Loucy (cell line): Measurements from ENCODE around the gene TAS2R60.

Source experiments
- CTCF ChIP-seq: fragments of 200-600 bp; sonication (generic); conservative IDR thresholded peaks from 2 replicates; pipeline ENCODE4 v1.5.1; 2014; ENCODE audit warnings: mild to moderate bottlenecking, antibody characterized with exemption, low read length
- EZH2phosphoT487 ChIP-seq: fragments of 200-600 bp; IDR thresholded peaks from 2 replicates; pipeline ENCODE4 v1.6.1; 2018; ENCODE audit warnings: antibody characterized with exemption, mild to moderate bottlenecking, moderate library complexity, borderline replicate concordance

GRCh38 chr7:143410521-143411004 lies 32.7 kb upstream of the TAS2R60 start:
- TF ChIP-seq CTCF = no peak
- TF ChIP-seq EZH2phosphoT487 = no peak
